Hindlimb muscle (tissue), 1 donor: Measurements from ENCODE around the gene COMMD8. TPM values are rescaled to one million over a fixed set of nuclear protein-coding genes. Genes with fewer than 3 reads are reported as not detected.
A peak's percentile ranks its signal among the peaks of the same experiment; 100 is the strongest.

Experiments
- DNase-seq: peaks from one replicate; pipeline ENCODE4 v3.0.0-alpha.2; 2013
- polyA plus RNA-seq: library from polyadenylated mRNA; unstranded; fragments of 120-200 nt; gene quantifications from one replicate; pipeline ENCODE4 v1.2.1, GENCODE V29; 2013; ENCODE audit not compliant: insufficient read length

Gene COMMD8
- polyA plus RNA-seq, 1 donor = 14.9 TPM

DNA sequence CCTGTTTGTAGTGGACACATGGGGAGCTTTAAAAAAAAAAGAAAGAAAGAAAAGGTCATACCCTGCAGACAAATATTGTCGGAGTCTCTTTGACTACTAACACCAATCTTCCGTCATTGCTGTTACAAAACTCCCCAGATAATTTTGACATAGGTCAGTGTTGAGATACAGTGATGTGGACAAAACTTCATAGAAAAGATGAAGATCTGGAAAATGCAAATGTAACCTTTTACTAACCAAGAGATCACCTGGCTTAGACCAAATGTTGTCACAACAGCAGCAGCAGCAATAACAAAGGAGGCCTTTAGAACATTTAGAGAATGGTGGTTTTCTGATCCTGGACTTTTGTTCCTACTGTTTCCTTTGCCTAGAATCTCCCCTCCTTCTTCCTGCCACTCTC is 8.1 kb upstream of the COMMD8 start:
- DNase-seq = no peak

DNA sequence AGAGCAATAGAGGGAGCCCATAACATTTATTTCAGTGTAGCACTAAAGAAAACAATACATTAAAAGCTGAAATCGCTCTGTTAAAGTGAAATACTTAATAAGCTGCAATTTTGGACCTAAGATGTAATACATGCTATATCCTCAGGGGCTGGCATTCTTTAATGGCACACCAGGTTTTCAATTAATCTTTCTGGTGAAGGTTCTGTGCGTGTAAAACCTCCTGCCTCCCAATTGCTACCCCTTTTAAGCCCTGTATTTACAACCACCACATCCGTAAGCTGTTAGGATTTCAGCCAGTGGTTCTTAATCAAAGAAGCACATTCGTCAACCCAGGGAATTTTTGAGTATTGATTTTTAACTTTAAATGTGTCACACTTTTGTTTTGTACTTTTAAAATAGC is 7.6 kb upstream of the COMMD8 start:
- no peak for DNase-seq

DNA sequence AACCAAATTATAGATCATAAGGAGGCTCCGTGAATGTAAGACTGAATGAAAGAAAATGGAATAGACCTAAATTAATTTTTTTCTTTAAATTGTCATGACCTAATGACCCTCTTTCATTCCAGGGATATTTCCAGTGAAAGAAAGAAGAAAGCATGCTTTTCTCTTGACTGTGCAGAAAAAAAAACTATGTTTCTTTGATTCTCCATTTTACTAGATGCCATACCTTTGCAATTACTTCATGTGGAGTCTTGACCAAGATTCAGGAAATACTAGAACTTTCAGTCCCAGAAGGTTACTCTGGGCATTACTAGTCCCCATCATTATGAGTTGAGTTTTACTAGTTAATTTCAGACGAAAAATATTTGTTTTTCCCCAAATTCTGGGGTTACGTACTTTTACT is 6.4 kb upstream of the COMMD8 start:
- DNase-seq = no peak

DNA sequence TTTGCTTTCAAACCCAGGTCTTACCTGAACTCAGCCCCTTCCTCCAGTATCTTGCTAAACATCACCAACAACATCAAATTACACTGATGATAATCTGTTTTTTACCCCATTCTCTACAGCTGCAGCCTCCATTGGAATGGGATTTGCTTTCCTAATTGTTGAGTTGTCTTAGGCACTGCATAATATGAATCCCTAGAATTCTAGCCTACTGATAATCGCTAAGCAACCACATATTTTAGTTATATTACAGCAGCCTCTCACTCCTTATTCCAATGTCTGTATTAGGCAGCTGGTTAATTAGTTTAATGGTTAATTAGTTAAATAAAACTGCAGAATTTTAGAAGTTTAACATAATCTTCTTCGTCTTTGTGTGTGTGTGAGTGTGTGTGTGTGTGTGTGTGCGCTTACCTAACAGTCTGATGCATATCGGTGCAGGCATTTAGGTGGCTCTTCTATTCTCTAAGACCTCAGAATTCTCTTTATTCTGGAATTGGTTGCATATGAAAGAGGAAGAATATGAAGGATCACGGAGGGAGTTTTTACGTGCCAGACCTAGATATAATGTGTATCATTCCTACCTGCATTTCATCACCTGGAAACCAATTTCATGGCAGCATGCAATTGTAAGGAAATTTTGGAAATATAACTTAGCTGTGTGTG is 5.3 kb upstream of the COMMD8 start:
- no peak for DNase-seq

DNA sequence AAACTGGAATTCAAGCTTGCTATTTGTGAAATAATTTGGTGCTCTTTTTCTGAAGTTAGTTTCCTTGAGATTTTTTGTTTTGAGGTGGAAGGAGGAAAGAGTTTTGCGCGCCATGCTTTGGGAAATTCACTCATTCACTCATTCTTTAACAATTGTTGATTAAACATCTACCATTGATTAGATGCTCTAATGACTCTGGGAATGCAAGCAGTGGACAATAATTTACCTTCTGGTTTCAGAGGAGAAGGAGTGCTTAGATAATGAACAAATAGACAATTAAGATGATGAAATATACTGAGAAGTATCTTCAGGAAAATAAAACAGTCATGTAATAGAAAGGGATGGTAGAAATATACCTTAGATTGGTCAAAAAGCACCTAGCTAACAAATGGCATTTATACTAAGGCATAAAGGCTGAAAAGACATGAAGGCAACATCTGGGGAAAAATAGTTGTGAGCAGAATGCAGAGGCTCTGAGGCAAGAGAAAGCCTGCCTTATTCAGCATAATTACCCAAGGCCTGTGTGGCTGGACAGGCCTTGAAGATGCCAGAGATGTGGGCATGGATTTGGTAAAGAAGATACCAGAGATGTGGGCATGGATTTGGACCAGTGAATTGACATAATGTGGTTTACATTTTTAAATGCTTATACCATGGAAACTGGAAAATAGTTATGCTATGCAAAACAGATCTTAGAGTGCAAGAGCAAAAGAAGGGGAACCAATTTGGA is 2.7 kb upstream of the COMMD8 start:
- DNase-seq = no peak

DNA sequence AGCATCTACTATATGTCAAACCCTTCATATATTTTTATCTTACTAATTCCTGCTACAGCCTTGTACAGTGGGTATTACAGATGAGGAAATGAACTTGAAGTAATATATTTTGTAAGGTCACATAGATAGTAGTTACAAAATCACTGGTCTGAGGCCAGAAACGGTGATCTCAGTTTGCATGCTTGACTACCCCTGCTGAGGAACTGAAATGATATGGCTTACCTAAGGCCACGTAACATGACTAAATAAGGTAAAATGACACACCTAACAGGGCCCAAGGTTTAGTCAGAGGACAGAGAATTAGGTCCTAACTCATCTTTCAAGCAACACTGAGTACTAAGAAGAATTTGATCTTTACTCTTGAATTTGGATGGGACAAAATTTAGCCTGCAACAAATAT is 1.5 kb upstream of the COMMD8 start:
- DNase-seq = no peak

DNA sequence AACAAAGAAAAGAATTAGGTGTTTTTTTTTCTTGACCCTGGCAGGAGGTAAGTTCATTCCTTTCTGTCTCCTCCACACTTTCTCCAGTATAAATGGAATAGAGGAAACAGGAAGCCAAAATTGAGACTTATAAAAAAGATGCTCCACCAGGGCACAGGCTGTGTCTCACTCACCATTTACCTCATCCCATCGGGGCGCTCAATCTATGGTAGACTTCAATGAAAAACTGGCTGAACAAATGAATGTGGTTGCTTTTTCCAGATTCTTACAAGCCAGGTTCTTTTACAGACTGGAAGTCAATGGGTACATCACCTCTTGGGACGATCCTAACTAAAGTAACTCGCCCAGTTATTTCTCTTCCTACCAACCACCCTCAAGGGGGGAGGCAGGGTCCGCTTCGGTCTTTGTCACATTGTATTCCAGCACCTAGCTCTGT is 685 bp downstream of the COMMD8 start:
- no peak for DNase-seq

DNA sequence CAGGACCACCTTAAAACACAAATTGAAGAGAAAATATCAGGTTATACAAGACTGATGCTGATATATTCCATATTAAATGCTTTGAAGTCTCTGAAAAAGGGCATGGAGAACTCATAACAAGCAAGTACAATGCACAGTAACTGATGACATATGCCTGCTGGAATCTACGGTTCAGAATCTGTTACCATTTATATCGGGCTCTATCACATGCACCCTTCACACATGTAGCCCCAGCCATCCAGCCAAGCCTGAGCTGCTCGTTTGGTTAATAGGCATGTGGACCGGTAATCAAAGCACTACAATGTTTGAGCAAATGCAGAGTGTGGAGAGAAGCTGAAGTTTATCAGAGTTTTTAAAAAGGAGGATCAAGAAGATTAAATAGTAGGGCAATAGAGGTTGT is 11.8 kb downstream of the COMMD8 start:
- no peak for DNase-seq

DNA sequence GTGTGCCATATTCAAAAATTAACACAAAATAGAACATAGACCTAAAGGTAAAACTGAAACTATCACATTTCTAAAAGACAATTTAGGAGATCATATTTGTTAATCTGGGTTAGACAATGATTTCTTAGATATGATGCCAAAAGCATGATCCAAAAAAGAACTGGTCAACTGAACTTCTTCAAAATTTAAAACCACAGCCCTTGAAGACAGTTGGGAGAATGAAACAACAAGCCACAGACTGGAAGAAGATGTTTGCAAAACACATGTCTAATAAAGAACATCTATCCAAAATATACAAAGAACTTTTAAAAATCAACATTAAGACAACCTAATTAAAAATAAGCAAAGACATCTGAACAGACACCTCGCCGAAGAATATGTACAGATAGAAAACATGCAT is 19.5 kb downstream of the COMMD8 start:
- no peak for DNase-seq

DNA sequence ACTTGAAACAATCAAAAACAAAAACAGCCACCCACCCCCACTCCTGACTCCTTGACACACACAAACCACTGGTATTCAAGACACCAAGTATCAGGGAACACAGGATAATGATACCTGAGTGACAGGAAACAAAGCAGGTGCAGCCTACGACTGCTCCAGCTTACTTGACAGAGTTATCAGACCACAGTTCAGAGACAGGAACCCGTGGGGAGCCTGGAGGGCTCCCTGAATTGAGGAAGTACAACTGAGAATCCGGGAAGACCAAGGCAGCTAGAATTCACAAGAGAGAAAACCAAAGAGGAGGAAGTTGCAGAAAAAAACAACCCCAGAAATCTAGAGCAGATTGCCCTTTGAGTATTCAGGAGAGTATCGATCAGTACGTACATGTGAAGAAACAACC is 20.5 kb downstream of the COMMD8 start:
- DNase-seq = peak; percentile 8

DNA sequence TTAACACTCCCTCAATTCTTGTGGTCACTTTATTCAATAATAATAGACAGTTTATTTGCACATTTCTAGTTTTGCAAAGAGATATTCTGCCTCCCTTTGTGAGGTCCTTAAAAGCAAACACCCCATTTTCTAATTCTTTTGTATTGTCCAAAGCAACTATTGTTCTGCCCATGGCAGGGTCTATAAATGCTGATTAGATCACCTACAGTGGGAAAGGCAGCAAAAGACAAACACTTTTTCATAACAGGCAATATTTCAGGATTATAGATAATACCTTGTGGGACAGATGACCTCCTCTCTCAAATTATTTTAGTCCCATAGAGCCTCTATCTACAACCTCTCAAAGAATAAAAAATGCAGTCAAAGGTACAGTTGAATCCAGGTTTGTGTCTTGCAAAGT is 28.6 kb downstream of the COMMD8 start:
- DNase-seq = no peak

DNA sequence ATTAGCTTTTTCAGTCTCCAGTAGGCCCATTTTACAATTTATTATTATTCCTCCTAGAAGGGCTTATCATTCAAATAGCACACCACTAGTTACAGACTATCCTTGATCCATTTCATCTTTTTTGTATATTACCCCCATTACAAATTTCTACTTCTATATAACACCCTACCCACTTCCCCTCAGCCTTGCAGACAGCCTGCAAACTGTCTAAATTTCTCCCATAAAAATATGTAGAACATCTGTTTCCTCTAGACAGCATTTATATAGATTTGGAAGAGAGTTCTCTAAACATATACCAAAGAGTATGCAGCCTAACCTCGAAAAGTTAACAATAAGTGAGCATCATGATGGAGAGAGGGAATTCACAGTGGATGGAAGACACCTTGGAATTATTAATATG is 30.8 kb downstream of the COMMD8 start:
- DNase-seq = no peak

DNA sequence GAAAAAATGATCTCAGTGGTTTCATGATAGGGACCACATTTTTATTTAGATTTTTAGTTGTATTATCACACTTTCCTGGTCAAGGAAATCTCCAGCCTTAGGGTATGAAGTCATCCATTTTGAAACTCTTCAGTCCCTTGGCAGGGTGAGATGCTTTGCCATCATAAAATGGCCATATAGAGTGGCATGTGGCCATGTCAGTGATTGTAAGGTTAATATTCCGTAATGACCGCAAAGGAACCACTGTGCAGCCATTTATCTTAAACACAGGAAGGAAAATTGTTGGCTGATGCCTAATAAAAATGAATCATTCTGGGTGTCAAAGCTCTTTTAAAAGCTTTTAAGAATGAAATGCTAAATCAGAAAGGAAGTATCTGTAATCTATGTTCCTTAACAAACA is 35.6 kb downstream of the COMMD8 start:
- no peak for DNase-seq

DNA sequence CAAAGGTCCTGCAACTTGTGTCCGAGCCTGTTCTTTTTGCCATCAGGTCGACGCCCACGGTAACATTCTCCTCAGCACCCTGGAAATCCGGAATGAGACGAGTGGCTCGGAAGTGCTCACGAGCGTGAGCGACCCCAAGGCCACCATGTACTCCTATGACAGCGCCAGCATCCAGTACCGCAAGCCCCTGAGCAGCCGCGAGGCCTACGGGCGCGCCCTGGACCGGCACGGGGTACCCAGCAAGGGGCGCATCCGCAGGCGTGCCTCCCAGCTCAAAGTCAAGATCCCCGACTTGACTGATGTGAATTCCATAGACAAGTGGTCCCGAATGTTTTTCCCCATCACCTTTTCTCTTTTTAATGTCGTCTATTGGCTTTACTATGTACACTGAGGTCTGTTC is 37.9 kb downstream of the COMMD8 start:
- DNase-seq = no peak

DNA sequence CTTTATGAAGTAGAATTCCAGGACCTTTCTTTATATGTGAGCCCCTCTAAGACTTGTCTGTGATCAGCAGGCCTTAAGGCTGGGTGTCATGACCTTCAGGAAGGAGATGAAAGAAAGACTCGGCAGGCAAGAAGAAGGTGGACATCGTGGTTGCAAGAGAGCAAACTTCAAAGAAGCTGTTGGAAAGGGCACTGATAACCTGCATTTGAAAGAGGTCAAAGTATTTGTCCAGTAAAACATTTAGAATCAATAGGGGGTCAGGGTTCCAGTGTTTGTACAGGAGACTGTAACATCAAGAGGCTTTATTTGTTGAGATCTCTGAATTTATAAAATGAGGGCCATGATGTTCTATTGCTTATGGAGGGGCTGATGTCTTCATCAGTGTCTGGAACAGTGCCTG is 44.2 kb downstream of the COMMD8 start:
- DNase-seq = no peak

DNA sequence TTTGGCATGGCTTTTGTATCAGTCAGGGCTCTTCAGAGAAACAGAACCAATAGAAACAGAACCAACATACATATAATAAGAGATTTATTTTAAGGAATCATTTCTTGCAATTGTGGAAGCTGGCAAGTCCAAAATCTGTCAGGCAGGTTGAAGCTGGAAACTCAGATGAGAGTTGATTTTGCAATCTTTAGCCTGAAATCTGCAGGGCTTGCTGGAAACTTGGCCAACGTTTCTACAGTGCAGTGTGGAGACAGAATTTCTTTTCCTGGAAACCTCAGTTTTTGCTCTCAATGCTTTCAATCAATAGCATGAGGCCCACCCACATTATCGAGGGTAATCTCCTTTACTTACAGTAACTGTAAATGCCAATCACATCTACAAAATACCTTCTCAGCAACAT is 45.4 kb downstream of the COMMD8 start:
- DNase-seq = no peak

DNA sequence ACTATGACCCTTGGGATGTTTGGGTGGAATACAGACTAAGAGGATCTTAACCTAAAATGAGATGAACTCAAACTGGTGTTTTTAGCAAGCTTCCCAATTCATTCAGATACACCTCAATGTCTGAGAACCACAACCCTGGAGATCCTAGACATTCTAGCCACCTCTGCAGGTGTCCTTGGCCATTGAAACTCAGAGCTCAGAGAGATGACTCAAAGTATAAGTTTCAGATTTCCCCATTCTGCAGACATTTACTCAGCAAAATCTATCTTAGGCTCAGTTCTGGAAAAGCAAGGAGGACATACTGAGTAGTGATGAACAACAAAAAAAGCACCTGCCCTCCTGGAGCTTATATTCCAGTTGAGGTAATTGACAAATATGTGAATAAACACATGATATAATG is 47.8 kb downstream of the COMMD8 start:
- no peak for DNase-seq

DNA sequence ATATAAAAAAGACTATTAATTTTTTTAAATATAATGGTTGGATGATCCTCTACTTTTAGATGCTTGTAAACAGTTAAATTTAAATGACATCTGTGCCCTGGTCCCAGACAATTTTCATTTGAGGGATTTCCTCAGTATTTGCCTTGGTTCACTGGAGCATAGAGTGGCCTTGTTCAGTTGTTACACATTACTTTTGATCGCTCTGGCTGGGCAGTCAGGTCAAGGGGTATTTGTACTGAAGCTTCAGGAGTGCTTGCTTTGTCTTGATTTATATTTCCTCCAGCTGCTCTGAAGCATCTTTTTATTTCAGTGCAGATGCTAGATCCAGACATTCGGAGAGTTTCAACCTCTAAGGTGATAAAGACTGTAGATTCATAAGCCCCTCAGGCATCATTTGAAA is 50.0 kb downstream of the COMMD8 start:
- no peak for DNase-seq

DNA sequence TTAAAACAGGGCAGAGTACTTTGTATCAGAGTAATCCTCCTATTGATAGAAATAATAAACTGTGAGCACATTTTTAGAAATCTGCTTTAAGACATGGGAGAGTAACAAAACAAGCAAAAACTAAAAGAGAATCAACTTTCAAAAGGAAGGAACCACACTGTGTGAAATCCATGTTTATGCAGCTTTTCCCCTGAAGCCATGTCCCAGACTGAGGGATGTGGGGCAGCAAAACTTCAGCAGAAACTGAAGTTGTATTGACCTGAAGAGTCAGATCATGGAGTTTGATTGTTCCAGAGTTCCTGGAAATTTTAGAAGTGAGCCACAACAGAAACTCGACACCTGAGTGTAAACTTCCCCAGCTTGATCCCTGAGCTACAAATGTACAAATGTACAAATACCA is 53.2 kb downstream of the COMMD8 start:
- no peak for DNase-seq

DNA sequence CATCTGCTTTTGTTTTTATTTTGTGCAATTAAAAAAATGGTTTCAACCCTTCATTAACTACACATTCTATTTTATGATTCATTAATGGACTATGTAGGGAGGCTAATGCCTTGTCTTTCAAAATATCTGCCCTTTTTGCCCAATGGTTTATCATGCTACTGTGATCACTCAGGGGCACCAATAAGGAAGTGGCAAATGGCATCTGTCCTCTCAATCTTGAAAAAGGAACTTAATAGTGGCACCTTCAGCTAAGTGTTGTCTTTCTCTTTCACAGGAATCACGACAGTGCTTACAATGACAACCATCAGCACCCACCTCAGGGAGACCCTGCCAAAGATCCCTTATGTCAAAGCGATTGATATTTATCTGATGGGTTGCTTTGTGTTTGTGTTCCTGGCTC is 57.1 kb downstream of the COMMD8 start:
- DNase-seq = no peak
